Measurements from ENCODE around the gene PLOD1. TPM values are rescaled to one million over a fixed set of nuclear protein-coding genes. Genes with fewer than 3 reads are reported as not detected.

The PLOD1 gene
- total RNA-seq, 2 donors from 2014 or later: 71.5 to 81.8 TPM

DNA sequence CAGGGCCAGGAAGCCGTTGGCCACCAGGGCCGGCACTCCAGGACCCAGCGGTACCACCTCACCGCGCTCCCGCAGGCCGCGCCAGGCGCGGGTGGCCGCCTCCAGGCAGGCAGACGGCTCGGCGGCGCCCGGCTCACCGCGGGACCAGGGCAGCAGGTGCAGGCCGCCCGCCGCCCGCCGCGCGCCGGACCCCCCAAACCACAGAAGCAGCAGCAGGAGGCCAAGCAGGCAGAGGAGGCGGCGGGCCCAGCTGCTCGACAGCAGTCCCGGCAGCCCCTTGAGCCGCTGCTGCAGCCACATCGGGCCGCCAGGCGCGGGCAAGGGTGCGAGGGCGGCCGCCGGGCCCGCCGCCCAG is 8.6 kb upstream of the PLOD1 start:
- H3K27me3 Mint-ChIP-seq (ENCODE audit: insufficient read depth): no peaks in the 10 kb centered on the region
- no peak overlapping the region for H3K27ac Mint-ChIP-seq
- Histone ChIP-seq H3K27ac (ENCODE audit: low read depth, low read length) (no peak overlapping the region), H3K9me3 (ENCODE audit: control insufficient read depth, low read length) (no peaks in the 10 kb centered on the region), H3K4me1 (ENCODE audit: control insufficient read depth, insufficient read depth, low read length) (no peaks in the 10 kb centered on the region), H3K36me3 (ENCODE audit: control insufficient read depth, insufficient read depth, low read length) (peaks cover 7% of the 10 kb centered on the region), H3K27me3 (ENCODE audit: control insufficient read depth, insufficient read depth, low read length, poor library complexity, severe bottlenecking) (no peaks in the 10 kb centered on the region), H3K4me3 (ENCODE audit: low read length) (peak overlapping the region; percentile 85), H3K9ac (ENCODE audit: extremely low read depth, low read length, poor library complexity, severe bottlenecking) (no peak overlapping the region)
- no peak for TF ChIP-seq CTCF (conservative IDR thresholded peaks at IDR 0.05)
- H3K4me3 Mint-ChIP-seq: peak overlapping the region; percentile 56
- peaks cover 16% of the 10 kb centered on the region for H3K36me3 Mint-ChIP-seq (ENCODE audit: low read depth)
- no peak for DNase-seq
- no peaks in the 10 kb centered on the region for H3K9me3 Mint-ChIP-seq
- H3K4me1 Mint-ChIP-seq: peaks cover 17% of the 10 kb centered on the region
- WGBS, 2 experiments (ENCODE audit: insufficient coverage in 1 of 2, insufficient read length in 1 of 2): 0% methylated on average over 18 to 41 of the region's 41 CpGs

GRCh38 chr1:11927866-11928592 is 6.5 kb upstream of the PLOD1 start:
- Mint-ChIP-seq H3K4me3 (no peak overlapping the region), H3K27me3 (ENCODE audit: insufficient read depth) (no peaks in the 10 kb centered on the region), H3K27ac (no peak overlapping the region)

GRCh38 chr1:11929849-11930248 is 4.7 kb upstream of the PLOD1 start:
- H3K4me1 ChIP-seq (ENCODE audit: control insufficient read depth, insufficient read depth, low read length): peaks cover 6% of the 10 kb centered on the region
- no peaks in the 10 kb centered on the region for H3K27me3 Mint-ChIP-seq (ENCODE audit: insufficient read depth)
- H3K9me3 ChIP-seq (ENCODE audit: control insufficient read depth, low read length): no peaks in the 10 kb centered on the region
- 63 to 80% methylated on average over 4 to 5 of the region's 5 CpGs for WGBS, 2 experiments (ENCODE audit: insufficient coverage in 1 of 2, insufficient read length in 1 of 2)
- no peaks in the 10 kb centered on the region for H3K36me3 ChIP-seq (ENCODE audit: control insufficient read depth, insufficient read depth, low read length)
- TF ChIP-seq CTCF (conservative IDR thresholded peaks at IDR 0.05): no peak
- H3K27ac ChIP-seq (ENCODE audit: low read depth, low read length): no peak overlapping the region
- H3K27ac Mint-ChIP-seq: no peak overlapping the region
- H3K4me3 Mint-ChIP-seq: no peak overlapping the region
- H3K9me3 Mint-ChIP-seq: no peaks in the 10 kb centered on the region
- peaks cover 11% of the 10 kb centered on the region for H3K4me1 Mint-ChIP-seq
- no peak overlapping the region for H3K9ac ChIP-seq (ENCODE audit: extremely low read depth, low read length, poor library complexity, severe bottlenecking)
- no peak overlapping the region for H3K4me3 ChIP-seq (ENCODE audit: low read length)
- H3K27me3 ChIP-seq (ENCODE audit: control insufficient read depth, insufficient read depth, low read length, poor library complexity, severe bottlenecking): no peaks in the 10 kb centered on the region
- DNase-seq: no peak
- H3K36me3 Mint-ChIP-seq (ENCODE audit: low read depth): no peaks in the 10 kb centered on the region

More at GRCh38 chr1:11927866-11928592, 6.5 kb upstream of the PLOD1 start:
- peaks cover 11% of the 10 kb centered on the region for H3K36me3 Mint-ChIP-seq (ENCODE audit: low read depth)
- peaks cover 21% of the 10 kb centered on the region for H3K4me1 Mint-ChIP-seq
- H3K9me3 Mint-ChIP-seq: no peaks in the 10 kb centered on the region
- no peak for DNase-seq
- no peak overlapping the region for H3K4me3 ChIP-seq (ENCODE audit: low read length)
- no peaks in the 10 kb centered on the region for H3K27me3 ChIP-seq (ENCODE audit: control insufficient read depth, insufficient read depth, low read length, poor library complexity, severe bottlenecking)
- peaks cover 4% of the 10 kb centered on the region for H3K4me1 ChIP-seq (ENCODE audit: control insufficient read depth, insufficient read depth, low read length)
- 76 to 89% methylated on average over 4 to 5 of the region's 5 CpGs for WGBS, 2 experiments (ENCODE audit: insufficient coverage in 1 of 2, insufficient read length in 1 of 2)
- no peak overlapping the region for H3K27ac ChIP-seq (ENCODE audit: low read depth, low read length)
- H3K36me3 ChIP-seq (ENCODE audit: control insufficient read depth, insufficient read depth, low read length): no peaks in the 10 kb centered on the region
- no peak overlapping the region for H3K9ac ChIP-seq (ENCODE audit: extremely low read depth, low read length, poor library complexity, severe bottlenecking)
- TF ChIP-seq CTCF (conservative IDR thresholded peaks at IDR 0.05): no peak
- H3K9me3 ChIP-seq (ENCODE audit: control insufficient read depth, low read length): no peaks in the 10 kb centered on the region

Measured in endodermal cell (in vitro differentiated cells).